GM12874 (cell line): ENCODE measurements around the gene MC2R.

Experiments used
- CTCF ChIP-seq: IDR thresholded peaks from 2 replicates; pipeline ENCODE4 v1.5.1; 2011; ENCODE audit warnings: low read depth, mild to moderate bottlenecking, control low read depth, low read length, moderate library complexity; ENCODE audit not compliant: insufficient read depth

Gene MC2R

GRCh38 chr18:13868501-13869271, 46.6 kb downstream of the MC2R start:
- TF ChIP-seq CTCF, result no peak

GRCh38 chr18:13849791-13850190, 65.5 kb downstream of the MC2R start:
- no peak for TF ChIP-seq CTCF

GRCh38 chr18:13836559-13836958, 78.8 kb downstream of the MC2R start:
- no peak for TF ChIP-seq CTCF

- no peak for TF ChIP-seq CTCF
Measured at GRCh38 chr18:13835202-13835601, 80.1 kb downstream of the MC2R start.

DNA sequence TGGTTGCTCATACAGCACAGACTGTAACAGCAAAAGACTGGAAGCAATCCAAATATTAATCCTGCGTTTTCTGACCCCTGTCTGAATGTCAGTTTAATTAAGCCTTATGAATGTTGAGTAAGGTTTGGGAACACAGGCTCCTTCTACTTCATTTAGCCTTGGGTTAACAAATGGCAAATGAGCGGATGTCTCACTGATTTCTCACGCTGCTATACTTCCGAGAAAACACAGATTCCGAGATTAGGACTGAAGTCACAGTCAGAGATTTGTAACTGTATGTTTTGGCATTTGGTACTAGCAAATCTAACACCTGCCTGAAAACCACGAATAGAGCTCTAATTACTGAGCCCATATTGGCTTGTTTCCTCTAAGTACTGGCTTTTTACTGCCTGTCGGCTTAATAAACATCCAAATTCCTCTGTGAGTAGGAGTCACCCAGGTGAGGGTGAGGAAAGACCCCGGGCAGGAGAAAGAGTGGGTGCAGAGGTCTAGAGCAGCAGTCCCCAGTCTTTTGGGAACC, 80.8 kb downstream of the MC2R start:
- no peak for TF ChIP-seq CTCF
